GM20000 (cell line): ENCODE results near the gene TCIRG1.

ENCODE experiments used
- DNase-seq: peaks from one replicate; pipeline ENCODE4 v3.0.0; 2012; ENCODE audit warnings: low spot score
- TF ChIP-seq, protein P1 (sequence below): IDR thresholded peaks from 2 replicates; pipeline ENCODE4 v1.5.1; 2012; ENCODE audit warnings: mild to moderate bottlenecking, control low read depth; ENCODE audit errors: extremely low read depth, missing control alignments

TCIRG1 gene

GRCh38 chr11:68057807-68058206 is 19.0 kb downstream of the TCIRG1 start:
- TF ChIP-seq, protein P1, sequence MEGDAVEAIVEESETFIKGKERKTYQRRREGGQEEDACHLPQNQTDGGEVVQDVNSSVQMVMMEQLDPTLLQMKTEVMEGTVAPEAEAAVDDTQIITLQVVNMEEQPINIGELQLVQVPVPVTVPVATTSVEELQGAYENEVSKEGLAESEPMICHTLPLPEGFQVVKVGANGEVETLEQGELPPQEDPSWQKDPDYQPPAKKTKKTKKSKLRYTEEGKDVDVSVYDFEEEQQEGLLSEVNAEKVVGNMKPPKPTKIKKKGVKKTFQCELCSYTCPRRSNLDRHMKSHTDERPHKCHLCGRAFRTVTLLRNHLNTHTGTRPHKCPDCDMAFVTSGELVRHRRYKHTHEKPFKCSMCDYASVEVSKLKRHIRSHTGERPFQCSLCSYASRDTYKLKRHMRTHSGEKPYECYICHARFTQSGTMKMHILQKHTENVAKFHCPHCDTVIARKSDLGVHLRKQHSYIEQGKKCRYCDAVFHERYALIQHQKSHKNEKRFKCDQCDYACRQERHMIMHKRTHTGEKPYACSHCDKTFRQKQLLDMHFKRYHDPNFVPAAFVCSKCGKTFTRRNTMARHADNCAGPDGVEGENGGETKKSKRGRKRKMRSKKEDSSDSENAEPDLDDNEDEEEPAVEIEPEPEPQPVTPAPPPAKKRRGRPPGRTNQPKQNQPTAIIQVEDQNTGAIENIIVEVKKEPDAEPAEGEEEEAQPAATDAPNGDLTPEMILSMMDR, result no peak
- DNase-seq, result no peak

GRCh38 chr11:68061508-68061907 is 22.7 kb downstream of the TCIRG1 start:
- TF ChIP-seq, protein P1, result no peak
- DNase-seq, result no peak

DNA sequence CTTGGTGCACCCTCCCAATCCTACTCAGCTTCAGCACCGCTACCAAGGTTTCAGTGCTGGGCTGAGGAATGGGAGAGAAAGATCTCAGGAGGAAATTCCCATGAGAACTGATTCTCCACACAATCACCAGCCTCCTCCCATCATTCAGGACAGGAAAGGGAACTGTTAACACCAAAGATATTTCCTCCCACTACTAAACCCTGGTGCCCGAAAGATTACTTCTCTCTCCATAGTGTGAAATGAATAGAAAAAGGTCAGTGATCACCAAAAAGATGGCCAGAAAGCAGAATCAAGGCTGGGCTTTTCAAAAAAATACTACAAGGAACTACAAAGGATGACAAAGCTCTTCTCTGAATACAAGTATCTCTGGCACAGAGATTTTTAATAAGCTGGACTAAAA is 26.1 kb downstream of the TCIRG1 start:
- TF ChIP-seq, protein P1, result no peak

DNA sequence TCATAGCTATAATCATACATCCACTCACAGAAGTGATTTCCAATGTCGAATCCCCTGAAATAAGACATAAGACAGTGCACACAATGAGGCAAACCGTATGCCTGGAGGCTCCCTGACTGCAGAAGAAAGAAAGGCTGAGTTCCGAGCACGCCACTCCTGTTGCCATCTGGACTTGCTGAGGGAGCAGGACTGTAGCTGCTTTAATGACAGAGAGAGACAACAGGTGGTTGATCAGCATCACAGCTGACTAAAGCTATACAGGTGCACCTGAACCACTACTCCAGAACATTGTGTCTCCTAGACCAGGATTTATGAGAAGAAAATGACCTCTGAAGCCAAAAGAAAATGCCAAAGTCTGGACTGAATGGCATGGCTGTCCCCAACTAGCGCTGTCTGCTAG is 27.0 kb downstream of the TCIRG1 start:
- TF ChIP-seq, protein P1, result no peak
- no peak for DNase-seq

More for the DNA sequence above, 26.1 kb downstream of the TCIRG1 start:
- DNase-seq, result no peak

- DNase-seq, result no peak
- TF ChIP-seq, protein P1, result no peak
Measured at GRCh38 chr11:68066742-68067141, 27.9 kb downstream of the TCIRG1 start.

- TF ChIP-seq, protein P1, result no peak
- DNase-seq, result no peak
Measured at GRCh38 chr11:68067991-68068390, 29.2 kb downstream of the TCIRG1 start.

DNA sequence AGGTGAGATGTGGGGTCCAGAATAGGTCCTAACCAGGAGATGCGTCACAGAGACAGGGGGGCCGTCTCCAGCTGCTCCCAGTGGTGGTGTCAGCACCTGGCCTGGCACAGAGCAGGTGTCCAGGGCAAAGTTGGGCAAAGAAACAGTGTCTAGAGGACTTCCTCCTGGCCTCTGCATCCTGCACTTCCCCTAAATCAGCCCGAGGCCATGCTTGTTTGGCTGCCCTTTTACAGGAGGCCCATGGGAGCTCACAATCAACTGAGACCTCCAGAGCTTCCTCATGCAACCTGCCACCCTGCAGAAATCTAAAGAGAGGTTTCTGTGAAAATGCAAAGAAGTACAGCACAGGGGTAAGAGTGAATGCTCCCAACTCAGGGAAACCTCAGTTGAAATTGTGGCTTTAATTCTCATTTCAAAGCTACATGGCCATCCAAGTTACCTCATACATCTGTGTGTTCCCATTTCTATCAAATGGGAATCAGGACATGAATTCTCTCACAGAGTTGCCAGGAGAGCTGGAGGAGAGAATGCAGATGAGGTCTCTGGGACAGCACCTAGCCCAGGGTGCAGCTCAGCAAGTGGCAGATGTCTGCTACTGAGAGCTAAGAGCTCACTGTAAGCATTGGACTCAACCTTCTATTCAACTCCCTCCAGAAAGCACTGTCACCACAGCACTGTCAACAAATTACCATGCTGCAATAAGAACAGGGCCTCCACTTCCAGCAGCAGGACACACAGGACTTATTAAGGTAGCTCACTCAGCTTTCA is 32.6 kb downstream of the TCIRG1 start:
- DNase-seq, result no peak
- TF ChIP-seq, protein P1, result no peak
